Measurements from ENCODE around the gene OR12D2. TPM values are rescaled to one million over a fixed set of nuclear protein-coding genes. Genes with fewer than 3 reads are reported as not detected.

The OR12D2 gene
- polyA plus RNA-seq, 5 donors = not detected

Other genes with a start within 250 kb of the OR12D2 start
- not detected for gene OR2J2, start 224.7 kb upstream of the OR12D2 start, polyA plus RNA-seq (ENCODE audit: insufficient read depth in 1 of 5, insufficient read length in 5 of 5, low replicate concordance in 1 of 5)
- under 1 TPM; 0.05 to 0.12 (median 0.07) TPM for gene OR14J1, start 93.9 kb upstream of the OR12D2 start, polyA plus RNA-seq (ENCODE audit: insufficient read depth in 1 of 5, insufficient read length in 5 of 5, low replicate concordance in 1 of 5)
- gene OR5V1, start 26.8 kb upstream of the OR12D2 start, polyA plus RNA-seq (ENCODE audit: insufficient read depth in 1 of 5, insufficient read length in 5 of 5, low replicate concordance in 1 of 5) = not detected
- not detected for gene OR12D3, start 20.3 kb upstream of the OR12D2 start, polyA plus RNA-seq (ENCODE audit: insufficient read depth in 1 of 5, insufficient read length in 5 of 5, low replicate concordance in 1 of 5)
- not detected for gene OR12D1, start 19.3 kb downstream of the OR12D2 start, polyA plus RNA-seq (ENCODE audit: insufficient read depth in 1 of 5, insufficient read length in 5 of 5, low replicate concordance in 1 of 5)
- not detected for gene OR10C1, start 43.7 kb downstream of the OR12D2 start, polyA plus RNA-seq (ENCODE audit: insufficient read depth in 1 of 5, insufficient read length in 5 of 5, low replicate concordance in 1 of 5)
- not detected for gene OR11A1, start 61.4 kb downstream of the OR12D2 start, polyA plus RNA-seq (ENCODE audit: insufficient read depth in 1 of 5, insufficient read length in 5 of 5, low replicate concordance in 1 of 5)
- not detected for gene OR2H1, start 61.5 kb downstream of the OR12D2 start, polyA plus RNA-seq (ENCODE audit: insufficient read depth in 1 of 5, insufficient read length in 5 of 5, low replicate concordance in 1 of 5)
- not detected for gene MAS1L, start 92.3 kb downstream of the OR12D2 start, polyA plus RNA-seq (ENCODE audit: insufficient read depth in 1 of 5, insufficient read length in 5 of 5, low replicate concordance in 1 of 5)
- 1 to 10 TPM in 3 of 5 donors, under 1 TPM in 2; 0.68 to 2.8 (median 1.6) TPM for gene UBD, start 164.1 kb downstream of the OR12D2 start, polyA plus RNA-seq (ENCODE audit: insufficient read depth in 1 of 5, insufficient read length in 5 of 5, low replicate concordance in 1 of 5)
- gene OR2H2, start 189.5 kb downstream of the OR12D2 start, polyA plus RNA-seq (ENCODE audit: insufficient read depth in 1 of 5, insufficient read length in 5 of 5, low replicate concordance in 1 of 5) = under 1 TPM in 4 of 5 donors, not detected in 1; 0.07 to 0.20 (median 0.17) TPM
- gene GABBR1, start 237.6 kb downstream of the OR12D2 start, polyA plus RNA-seq (ENCODE audit: insufficient read depth in 1 of 5, insufficient read length in 5 of 5, low replicate concordance in 1 of 5) = 100 to 1,000 TPM in 1 of 5 donors, 10 to 100 TPM in 4; 85.5 to 122 (median 88.1) TPM